NCI-H2029 (cell line): ENCODE results near the gene CPED1.
A peak's percentile ranks its signal among the peaks of the same experiment; 100 is the strongest.
"Not testable (repeated sequence)": the region's sequence is repeated elsewhere in the genome, so short reads cannot be mapped to it uniquely, and the experiment has no call there.

Experiments
- DNase-seq: peaks from one replicate; lab custom pipeline; 2025; lab: John Stamatoyannopoulos, UW

CPED1 gene

GRCh38 chr7:121041516-121042148 is 53.1 kb downstream of the CPED1 start:
- peak; percentile 69 for DNase-seq

DNA sequence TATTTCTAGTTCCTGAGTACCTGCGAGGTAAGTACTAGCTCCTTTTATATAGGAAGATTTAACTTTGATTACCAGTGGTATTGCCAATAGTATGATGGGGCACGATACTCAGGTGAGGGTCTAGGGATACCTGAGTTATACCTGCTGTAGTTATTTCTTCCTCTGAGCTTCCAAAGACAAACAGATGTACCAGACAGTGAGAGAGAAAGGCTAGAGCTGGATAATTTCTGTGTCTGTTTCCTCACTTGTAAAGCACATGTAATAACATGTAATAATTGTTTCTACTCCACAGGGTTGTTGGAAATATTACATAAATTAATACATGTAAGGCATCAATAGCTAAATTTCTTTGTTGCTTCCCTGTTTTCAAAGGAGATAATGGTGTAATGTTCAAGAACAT is 53.7 kb downstream of the CPED1 start:
- DNase-seq: no peak

DNA sequence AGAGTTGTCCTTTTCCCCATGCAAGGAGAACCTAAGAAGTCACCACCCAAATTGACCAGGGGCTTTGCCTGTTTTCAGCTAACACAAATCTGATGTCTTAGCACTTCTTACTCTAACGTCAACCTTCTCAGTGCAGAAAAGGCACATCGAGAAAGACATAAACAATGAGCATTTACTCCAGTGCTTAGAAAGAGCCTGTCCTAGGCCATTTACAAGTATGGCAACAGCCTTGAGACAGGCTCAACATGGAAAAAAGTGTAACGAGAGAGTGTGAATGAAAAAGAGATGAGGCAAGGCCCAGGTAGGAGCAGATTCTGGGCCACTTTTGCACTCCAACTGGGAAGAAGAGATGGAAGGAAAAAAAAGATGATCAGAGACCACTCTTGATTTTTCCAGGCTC is 54.4 kb downstream of the CPED1 start:
- no peak for DNase-seq

- no peak for DNase-seq
These were observed 55.1 kb downstream of the CPED1 start for GRCh38 chr7:121043314-121044234.

DNA sequence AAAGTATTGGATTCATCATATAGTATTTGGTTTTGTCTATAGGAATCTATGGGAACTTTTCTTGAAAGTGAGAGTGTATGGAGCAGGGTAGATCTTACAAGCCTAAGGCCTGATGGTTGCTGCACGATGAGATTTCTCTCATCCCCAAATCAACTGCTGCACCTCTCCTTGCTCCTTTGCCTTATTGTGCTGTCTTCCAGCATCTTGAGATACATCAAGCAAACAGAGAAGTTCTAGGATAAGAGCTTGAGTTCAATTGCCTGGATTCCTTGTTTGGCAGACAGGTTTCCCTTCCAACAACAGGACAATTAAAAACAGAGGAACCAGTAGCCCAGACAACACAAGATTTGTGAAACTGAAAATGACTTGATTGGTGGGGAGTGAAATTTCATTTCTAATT is 56.6 kb downstream of the CPED1 start:
- no peak for DNase-seq

DNA sequence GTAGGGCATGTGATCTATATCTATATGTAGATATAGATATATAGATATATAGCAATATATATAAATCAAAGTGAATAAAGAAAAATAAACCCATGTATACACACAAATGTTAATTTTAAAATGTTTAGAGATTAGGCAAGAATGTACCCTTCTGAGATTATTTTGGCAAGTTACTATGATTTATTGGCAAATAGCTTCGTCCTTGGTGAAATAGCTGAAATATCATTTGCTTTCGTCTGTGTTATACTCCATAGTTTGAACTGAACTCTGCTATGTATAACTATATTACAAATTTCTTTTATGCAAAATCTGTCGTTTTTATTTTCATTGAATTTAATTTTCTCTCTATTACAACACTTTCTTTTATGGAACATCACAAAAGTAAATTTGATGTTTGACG is 57.5 kb downstream of the CPED1 start:
- no peak for DNase-seq

DNA sequence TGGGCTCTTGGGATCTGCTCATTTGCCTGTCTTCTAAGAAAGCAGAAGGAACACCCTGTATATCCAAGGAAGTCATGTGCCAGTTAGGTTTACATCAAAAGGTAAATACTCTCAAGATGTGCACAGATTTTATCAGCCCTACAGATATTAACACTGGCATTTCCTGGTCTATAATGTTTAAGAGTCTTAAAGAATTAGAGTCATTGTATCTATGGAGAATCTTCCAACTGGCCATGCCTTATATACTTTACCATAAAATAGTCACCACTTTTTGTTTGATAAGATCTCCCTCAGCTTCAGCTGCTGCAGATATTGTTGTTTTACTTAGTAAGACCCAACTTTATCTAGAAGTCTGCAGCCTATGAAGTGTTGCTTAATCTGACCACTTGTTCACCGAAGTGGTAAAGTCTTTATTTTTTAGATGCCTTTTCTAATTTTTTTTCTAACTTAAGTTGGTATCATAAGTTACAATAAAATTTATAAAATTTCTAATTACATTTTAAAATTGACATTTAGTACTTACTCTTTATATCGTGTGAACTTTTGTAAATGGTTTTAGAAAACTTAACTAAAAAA is 58.5 kb downstream of the CPED1 start:
- no peak for DNase-seq

GRCh38 chr7:121048195-121048594 is 59.7 kb downstream of the CPED1 start:
- no peak for DNase-seq

- no peak for DNase-seq
These were observed 60.7 kb downstream of the CPED1 start for GRCh38 chr7:121049028-121049791.

GRCh38 chr7:121049897-121050296 is 61.4 kb downstream of the CPED1 start:
- no peak for DNase-seq

GRCh38 chr7:121053219-121053618 is 64.7 kb downstream of the CPED1 start:
- no peak for DNase-seq

DNA sequence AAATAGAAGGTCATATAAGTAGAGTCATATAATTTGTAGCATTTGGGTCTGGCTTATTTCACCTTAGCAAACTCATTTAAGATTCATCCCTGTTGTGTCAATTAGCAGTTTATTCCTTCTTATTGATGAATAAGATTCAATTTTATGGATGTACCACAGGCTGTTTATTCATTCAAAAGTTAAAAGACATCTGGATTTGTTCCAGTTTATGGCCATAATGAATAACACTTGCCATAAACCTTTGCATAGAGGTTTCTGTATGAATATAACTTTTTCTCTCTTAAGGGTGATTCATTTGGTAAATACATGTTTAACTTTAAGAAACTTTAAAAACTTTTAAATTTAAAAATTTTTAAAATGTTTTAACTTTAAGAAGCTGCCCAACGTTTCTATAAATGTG is 66.4 kb downstream of the CPED1 start:
- no peak for DNase-seq

DNA sequence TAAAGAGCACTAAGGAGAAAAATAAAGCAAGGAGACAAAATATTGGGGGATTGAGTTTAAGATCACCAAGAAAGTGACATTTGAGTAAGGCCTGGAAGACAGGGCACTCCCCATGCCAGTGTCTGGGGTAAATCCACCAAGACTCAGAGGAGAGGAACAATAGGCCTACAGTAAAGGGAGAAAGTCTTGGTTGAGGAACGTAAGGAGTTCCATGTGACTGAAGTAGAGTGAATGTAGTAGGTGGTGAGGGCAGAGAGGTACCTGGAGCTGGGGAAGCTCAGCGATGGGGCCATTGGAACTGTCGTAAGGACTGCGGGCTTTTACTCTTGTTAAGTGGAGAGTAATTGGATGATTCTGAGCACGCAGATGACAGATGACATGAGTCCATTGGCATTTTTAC is 69.4 kb downstream of the CPED1 start:
- no peak for DNase-seq

DNA sequence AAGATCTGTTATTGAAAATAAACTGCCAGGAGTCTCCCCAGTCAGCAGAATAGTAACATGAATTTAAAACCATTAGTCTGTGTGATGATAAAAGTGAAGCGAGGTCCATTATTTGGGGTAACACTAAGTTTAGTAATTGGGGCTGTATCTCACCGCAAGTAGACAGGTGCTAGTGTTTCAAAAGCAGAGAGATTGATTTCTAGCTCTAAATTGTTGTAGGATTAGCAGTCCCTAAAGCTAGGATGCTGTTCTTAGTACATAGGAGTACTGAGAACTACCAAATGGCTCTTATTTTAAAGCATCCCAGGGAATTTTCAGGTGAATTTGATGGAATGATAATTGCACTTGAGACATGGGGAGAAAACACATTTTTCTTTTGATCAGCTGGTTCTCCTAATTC is 70.5 kb downstream of the CPED1 start:
- no peak for DNase-seq

DNA sequence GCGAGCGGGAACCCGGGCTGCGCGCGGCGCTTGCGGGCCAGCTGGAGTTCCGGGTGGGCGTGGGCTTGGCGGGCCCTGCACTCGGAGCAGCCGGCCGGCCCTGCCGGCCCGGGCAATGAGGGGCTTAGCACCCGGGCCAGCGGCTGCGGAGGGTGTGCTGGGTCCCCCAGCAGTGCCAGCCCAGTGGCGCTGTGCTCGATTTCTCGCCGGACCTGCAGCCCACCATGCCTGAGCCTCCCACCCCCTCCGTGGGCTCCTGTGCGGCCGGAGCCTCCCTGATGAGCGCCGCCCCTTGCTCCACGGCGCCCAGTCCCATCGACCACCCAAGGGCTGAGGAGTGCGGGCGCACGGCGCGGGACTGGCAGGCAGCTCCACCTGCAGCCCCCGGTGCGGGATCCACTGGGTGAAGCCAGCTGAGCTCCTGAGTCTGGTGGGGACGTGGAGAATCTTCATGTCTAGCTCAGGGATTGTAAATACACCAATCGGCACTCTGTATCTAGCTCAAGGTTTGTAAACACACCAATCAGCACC is 71.5 kb downstream of the CPED1 start:
- DNase-seq: not testable (repeated sequence)

DNA sequence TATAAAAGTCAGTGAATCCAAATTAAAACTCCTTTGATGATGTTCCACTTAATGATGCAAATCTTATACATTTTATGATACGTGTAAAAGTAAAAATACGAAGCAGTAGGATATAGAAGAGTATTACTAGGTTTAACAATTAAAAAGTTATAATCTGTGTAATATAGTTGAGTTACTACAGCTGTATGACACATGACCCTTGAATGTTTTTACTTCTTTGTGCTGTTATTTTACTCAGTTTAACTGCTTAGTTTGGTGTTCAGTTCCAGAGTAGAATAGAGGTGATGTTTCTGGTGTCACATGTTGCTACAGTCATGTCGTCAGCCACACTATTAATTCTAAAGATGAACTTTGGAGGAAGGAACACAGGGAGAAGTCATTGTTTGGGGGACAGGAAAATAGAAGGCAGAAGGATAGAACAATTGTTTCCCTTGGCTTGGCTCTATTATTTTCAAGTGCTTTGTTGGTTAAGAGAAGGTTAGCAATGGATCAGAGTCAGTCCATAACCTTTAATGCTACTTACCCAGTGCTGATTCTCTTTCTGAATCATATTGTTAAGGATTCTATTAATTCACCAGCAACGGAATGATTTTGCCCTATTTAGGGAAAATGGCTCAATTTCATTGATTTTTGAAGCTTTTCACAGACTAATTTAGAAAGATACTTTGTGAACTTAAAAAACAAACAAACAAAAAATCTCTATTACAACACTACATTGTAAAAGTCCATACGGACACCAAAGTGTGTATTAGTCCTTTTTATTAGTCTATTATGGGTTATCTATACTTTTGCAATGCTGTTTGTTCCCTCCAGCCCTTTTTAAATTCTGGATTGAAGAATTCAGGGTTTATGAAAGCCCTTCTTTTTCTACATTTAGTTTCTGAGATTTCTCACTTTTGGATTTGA is 73.4 kb downstream of the CPED1 start:
- no peak for DNase-seq

DNA sequence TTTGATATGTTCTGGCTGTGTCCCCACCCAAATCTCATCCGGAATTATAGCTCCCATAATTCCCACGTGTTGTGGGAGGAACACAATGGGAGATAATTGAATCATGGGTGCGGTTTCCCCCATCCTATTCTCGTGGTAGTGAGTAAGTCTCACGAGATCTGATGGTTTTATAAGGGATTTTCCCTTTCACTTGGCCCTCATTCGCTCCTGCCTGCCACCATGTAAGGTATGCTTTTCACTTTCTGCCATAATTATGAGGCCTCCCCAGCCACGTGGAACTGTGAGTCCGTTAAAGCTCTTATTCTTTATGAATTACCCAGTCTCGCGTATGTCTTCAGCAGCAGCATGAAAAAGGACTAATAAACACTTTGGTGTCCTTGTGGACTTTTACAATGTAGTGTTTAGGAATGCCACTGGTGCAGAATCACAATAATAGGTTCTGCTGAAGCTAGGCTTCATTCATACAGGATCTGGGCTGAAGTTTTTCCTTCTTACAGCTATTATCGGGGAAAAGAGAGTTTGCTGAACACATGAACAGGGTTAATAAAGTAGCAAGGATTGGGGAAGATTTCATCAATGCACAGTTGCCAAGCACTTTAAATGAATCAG is 74.3 kb downstream of the CPED1 start:
- no peak for DNase-seq

DNA sequence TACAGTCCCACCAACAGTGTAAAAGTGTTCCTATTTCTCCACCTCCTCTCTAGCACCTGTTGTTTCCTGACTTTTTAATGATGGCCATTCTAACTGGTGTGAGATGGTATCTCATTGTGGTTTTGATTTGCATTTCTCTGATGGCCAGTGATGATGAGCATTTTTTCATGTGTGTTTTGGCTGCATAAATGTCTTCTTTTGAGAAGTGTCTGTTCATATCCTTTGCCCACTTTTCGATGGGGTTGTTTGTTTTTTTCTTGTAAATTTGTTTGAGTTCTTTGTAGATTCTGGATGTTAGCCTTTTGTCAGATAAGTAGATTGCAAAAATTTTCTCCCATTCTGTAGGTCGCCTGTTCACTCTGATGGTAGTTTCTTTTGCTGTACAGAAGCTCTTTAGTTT is 79.2 kb downstream of the CPED1 start:
- DNase-seq: not testable (repeated sequence)

DNA sequence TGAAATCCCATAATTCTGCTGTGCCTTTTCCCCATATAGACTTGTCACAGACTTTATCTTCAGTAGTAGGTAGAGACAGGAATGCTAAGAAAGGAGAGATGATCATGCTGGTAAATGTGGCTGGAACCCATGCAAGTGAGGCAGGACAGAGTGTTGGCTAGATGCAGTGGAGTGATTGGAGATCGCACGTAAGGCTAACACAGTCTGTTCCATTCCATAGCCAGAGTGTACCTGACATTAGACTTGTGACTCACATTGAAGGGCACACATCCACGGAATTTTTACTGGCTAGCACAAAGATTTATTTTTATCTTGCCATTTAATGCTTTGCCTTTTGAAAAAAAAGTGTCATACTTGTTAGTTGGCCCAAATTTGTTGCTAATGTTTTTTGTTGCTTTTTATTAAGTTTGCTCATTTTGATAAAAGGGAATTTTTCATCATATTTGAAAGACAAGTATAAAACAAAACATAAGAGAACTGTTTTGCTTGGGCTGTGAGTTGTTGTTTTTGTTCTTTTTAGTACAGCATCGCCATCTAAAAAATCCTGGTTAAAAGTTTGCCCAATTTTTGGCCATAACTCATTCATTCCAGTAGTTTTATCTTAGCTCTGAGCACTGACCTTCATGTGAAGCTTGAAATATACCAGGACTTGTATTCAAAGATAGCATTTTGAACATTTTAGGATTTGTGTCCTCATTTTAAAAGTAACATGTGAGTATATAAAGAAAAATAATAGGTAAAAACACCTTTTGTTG is 81.0 kb downstream of the CPED1 start:
- no peak for DNase-seq

- no peak for DNase-seq
These were observed 82.6 kb downstream of the CPED1 start for GRCh38 chr7:121071132-121071531.
